ENCODE measurements around the gene ROBO1. TPM values are rescaled to one million over a fixed set of nuclear protein-coding genes. Genes with fewer than 3 reads are reported as not detected.

Gene ROBO1
- total and polyA plus RNA-seq, 2 donors, result 13.3 to 33.9 TPM

DNA sequence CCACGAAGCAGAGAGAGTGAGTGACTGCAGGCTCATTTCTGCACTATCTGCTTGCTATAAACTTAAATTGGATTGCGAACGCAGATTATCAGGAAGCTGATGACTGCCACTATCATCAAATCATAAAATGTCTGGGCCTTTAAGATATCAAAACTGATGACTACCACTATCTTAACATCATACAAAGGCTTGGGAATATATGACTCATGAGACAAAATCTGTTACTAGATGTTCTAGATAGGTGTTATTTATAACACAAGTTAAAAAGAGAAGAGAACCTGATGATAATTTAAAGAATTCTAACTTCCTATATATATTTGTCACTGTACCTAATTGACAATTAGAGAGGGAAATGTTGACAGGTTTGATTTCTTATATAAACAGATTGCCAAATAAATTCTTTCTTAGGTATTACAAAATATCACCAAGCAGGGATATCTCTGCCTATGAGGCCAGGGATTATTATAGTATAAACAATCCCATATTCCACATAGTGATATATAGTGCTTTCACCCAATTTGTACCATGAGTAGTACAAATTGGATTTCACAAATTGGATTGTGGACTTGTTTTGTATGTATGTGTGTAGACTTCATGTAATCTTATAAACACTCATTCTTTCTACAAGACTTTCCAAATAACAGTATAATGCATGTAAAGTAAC is 1157.2 kb downstream of the ROBO1 start:
- Histone ChIP-seq H3K4me1 (ENCODE audit: control insufficient read depth in 2 of 2, insufficient read depth in 2 of 2, low read length in 2 of 2) (no peaks in the 10 kb centered on the region), H3K27ac (ENCODE audit: low read depth in 1 of 2, low read length in 1 of 2) (no peak overlapping the region), H3K27me3 (ENCODE audit: control insufficient read depth in 2 of 2, insufficient read depth in 1 of 2, low read length in 1 of 2) (no peaks in the 10 kb centered on the region), H3K9me3 (ENCODE audit: control insufficient read depth in 2 of 2, insufficient read depth in 1 of 2, low read length in 1 of 2) (no peaks in the 10 kb centered on the region), H3K4me3 (ENCODE audit: low read length in 2 of 2) (no peak overlapping the region), H3K36me3 (ENCODE audit: control insufficient read depth in 2 of 2, insufficient read depth in 2 of 2, low read length in 1 of 2) (no peaks in the 10 kb centered on the region)
- no peak for DNase-seq (ENCODE audit: low read depth in 6 of 9, low spot score in 9 of 9)
- WGBS, result 64% methylated on average over 3 of the region's 3 CpGs

GRCh38 chr3:78606756-78607155 is 1161.0 kb downstream of the ROBO1 start:
- H3K9me3 ChIP-seq (ENCODE audit: control insufficient read depth in 2 of 2, insufficient read depth in 1 of 2, low read length in 1 of 2), result no peaks in the 10 kb centered on the region
- H3K4me3 ChIP-seq (ENCODE audit: low read length in 2 of 2), result no peak overlapping the region
- DNase-seq (ENCODE audit: low read depth in 6 of 9, low spot score in 9 of 9), result no peak
- no peaks in the 10 kb centered on the region for H3K27me3 ChIP-seq (ENCODE audit: control insufficient read depth in 2 of 2, insufficient read depth in 1 of 2, low read length in 1 of 2)
- H3K27ac ChIP-seq (ENCODE audit: low read depth in 1 of 2, low read length in 1 of 2), result no peak overlapping the region
- 95% methylated on average over 7 of the region's 7 CpGs for WGBS
- no peaks in the 10 kb centered on the region for H3K4me1 ChIP-seq (ENCODE audit: control insufficient read depth in 2 of 2, insufficient read depth in 2 of 2, low read length in 2 of 2)
- no peaks in the 10 kb centered on the region for H3K36me3 ChIP-seq (ENCODE audit: control insufficient read depth in 2 of 2, insufficient read depth in 2 of 2, low read length in 1 of 2)

DNA sequence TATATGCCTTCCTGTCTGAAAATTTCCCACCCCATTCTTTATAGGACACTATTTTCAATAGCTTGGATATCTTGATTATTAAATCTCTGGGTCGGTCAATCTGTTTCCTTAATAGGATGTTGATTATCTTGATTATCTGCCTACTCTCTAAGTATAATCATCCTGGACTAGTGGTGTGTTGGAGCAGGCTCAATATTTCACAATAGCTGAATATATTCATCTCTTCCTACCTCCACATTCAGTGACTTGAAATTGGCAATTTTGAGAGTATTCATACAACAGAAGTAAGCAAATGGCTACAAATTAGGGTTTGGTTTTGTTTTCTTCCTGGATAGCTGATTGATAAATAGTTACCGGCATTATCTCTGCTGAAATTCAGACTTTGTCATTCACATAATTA is 1162.6 kb downstream of the ROBO1 start:
- H3K9me3 ChIP-seq (ENCODE audit: control insufficient read depth in 2 of 2, insufficient read depth in 1 of 2, low read length in 1 of 2), result no peaks in the 10 kb centered on the region
- no peaks in the 10 kb centered on the region for H3K27me3 ChIP-seq (ENCODE audit: control insufficient read depth in 2 of 2, insufficient read depth in 1 of 2, low read length in 1 of 2)
- H3K4me3 ChIP-seq (ENCODE audit: low read length in 2 of 2), result no peak overlapping the region
- WGBS, result 97% methylated on average over 2 of the region's 2 CpGs
- H3K4me1 ChIP-seq (ENCODE audit: control insufficient read depth in 2 of 2, insufficient read depth in 2 of 2, low read length in 2 of 2), result no peaks in the 10 kb centered on the region
- H3K36me3 ChIP-seq (ENCODE audit: control insufficient read depth in 2 of 2, insufficient read depth in 2 of 2, low read length in 1 of 2), result no peaks in the 10 kb centered on the region
- no peak for DNase-seq (ENCODE audit: low read depth in 6 of 9, low spot score in 9 of 9)
- no peak overlapping the region for H3K27ac ChIP-seq (ENCODE audit: low read depth in 1 of 2, low read length in 1 of 2)

GRCh38 chr3:78604341-78604740 is 1163.5 kb downstream of the ROBO1 start:
- H3K27ac ChIP-seq (ENCODE audit: low read depth in 1 of 2, low read length in 1 of 2), result no peak overlapping the region
- no peaks in the 10 kb centered on the region for H3K36me3 ChIP-seq (ENCODE audit: control insufficient read depth in 2 of 2, insufficient read depth in 2 of 2, low read length in 1 of 2)
- WGBS, result 97% methylated on average over 3 of the region's 3 CpGs
- no peak for DNase-seq (ENCODE audit: low read depth in 6 of 9, low spot score in 9 of 9)
- H3K9me3 ChIP-seq (ENCODE audit: control insufficient read depth in 2 of 2, insufficient read depth in 1 of 2, low read length in 1 of 2), result no peaks in the 10 kb centered on the region
- H3K27me3 ChIP-seq (ENCODE audit: control insufficient read depth in 2 of 2, insufficient read depth in 1 of 2, low read length in 1 of 2), result no peaks in the 10 kb centered on the region
- H3K4me1 ChIP-seq (ENCODE audit: control insufficient read depth in 2 of 2, insufficient read depth in 2 of 2, low read length in 2 of 2), result no peaks in the 10 kb centered on the region
- H3K4me3 ChIP-seq (ENCODE audit: low read length in 2 of 2), result no peak overlapping the region

DNA sequence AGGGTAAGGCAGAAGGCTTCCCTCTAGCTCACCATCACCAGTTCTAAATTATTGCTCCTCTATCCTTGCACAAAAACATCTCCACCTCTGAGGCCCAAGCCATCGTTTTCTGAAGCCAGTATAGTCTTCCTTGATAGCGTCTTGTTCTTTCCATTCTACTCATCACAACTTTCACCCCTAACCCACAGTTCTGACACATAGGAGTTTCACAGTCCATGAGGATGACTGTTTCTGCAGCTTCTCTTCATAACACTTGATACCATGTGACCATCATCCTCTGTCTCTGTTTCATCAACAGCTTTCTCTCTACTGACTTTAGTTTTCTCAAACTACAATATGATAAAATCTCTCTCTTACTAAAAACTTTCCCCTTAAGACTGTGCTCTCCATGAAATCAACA is 1166.5 kb downstream of the ROBO1 start:
- Histone ChIP-seq H3K27me3 (ENCODE audit: control insufficient read depth in 2 of 2, insufficient read depth in 1 of 2, low read length in 1 of 2) (no peaks in the 10 kb centered on the region), H3K9me3 (ENCODE audit: control insufficient read depth in 2 of 2, insufficient read depth in 1 of 2, low read length in 1 of 2) (no peaks in the 10 kb centered on the region), H3K4me3 (ENCODE audit: low read length in 2 of 2) (no peak overlapping the region), H3K27ac (ENCODE audit: low read depth in 1 of 2, low read length in 1 of 2) (no peak overlapping the region), H3K36me3 (ENCODE audit: control insufficient read depth in 2 of 2, insufficient read depth in 2 of 2, low read length in 1 of 2) (no peaks in the 10 kb centered on the region), H3K4me1 (ENCODE audit: control insufficient read depth in 2 of 2, insufficient read depth in 2 of 2, low read length in 2 of 2) (no peaks in the 10 kb centered on the region)
- WGBS, result 91% methylated on average over 2 of the region's 2 CpGs
- no peak for DNase-seq (ENCODE audit: low read depth in 6 of 9, low spot score in 9 of 9)

GRCh38 chr3:78589778-78590177 is 1178.0 kb downstream of the ROBO1 start:
- Histone ChIP-seq H3K4me3 (ENCODE audit: low read length in 2 of 2) (no peak overlapping the region), H3K27ac (ENCODE audit: low read depth in 1 of 2, low read length in 1 of 2) (no peak overlapping the region), H3K36me3 (ENCODE audit: control insufficient read depth in 2 of 2, insufficient read depth in 2 of 2, low read length in 1 of 2) (no peaks in the 10 kb centered on the region), H3K9me3 (ENCODE audit: control insufficient read depth in 2 of 2, insufficient read depth in 1 of 2, low read length in 1 of 2) (no peaks in the 10 kb centered on the region), H3K4me1 (ENCODE audit: control insufficient read depth in 2 of 2, insufficient read depth in 2 of 2, low read length in 2 of 2) (no peaks in the 10 kb centered on the region), H3K27me3 (ENCODE audit: control insufficient read depth in 2 of 2, insufficient read depth in 1 of 2, low read length in 1 of 2) (no peaks in the 10 kb centered on the region)
- WGBS, result 91% methylated on average over 1 of the region's 1 CpG
- DNase-seq (ENCODE audit: low read depth in 6 of 9, low spot score in 9 of 9), result no peak

DNA sequence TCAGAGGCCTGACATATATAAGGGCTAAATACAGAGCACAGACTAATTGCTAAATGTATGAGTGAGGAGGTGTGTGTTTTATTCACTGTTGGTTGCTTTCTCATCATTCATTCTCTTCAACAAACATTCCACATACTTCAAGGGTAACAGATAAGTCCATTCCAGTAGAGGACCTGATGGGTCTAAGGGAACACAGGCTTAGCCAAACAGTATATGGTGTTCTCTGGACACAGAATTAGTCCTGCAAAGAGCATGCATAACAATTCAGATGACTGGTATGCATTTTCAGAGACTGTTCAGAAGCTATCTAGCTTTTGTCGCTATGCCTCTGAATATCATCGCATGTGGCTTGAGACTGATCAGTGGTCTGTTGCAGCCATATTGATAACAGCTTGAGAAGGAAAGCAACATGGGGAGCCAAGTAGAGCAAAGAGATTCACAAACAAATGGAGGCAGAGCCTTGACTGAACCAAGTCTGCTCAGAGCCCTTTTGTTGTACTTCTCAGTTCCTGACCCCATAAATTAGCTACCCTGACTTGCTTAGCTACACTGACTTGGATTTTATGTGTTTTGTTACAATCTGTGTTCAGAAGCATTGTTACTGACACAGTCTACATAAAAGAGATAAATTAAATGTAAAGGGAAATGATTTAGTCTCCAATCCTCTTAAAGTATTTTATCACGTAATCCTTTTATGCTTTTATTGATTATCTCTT is 1178.7 kb downstream of the ROBO1 start:
- no peaks in the 10 kb centered on the region for H3K27me3 ChIP-seq (ENCODE audit: control insufficient read depth in 2 of 2, insufficient read depth in 1 of 2, low read length in 1 of 2)
- no peaks in the 10 kb centered on the region for H3K4me1 ChIP-seq (ENCODE audit: control insufficient read depth in 2 of 2, insufficient read depth in 2 of 2, low read length in 2 of 2)
- H3K9me3 ChIP-seq (ENCODE audit: control insufficient read depth in 2 of 2, insufficient read depth in 1 of 2, low read length in 1 of 2), result no peaks in the 10 kb centered on the region
- H3K36me3 ChIP-seq (ENCODE audit: control insufficient read depth in 2 of 2, insufficient read depth in 2 of 2, low read length in 1 of 2), result no peaks in the 10 kb centered on the region
- no peak overlapping the region for H3K4me3 ChIP-seq (ENCODE audit: low read length in 2 of 2)
- no peak for DNase-seq (ENCODE audit: low read depth in 6 of 9, low spot score in 9 of 9)
- no peak overlapping the region for H3K27ac ChIP-seq (ENCODE audit: low read depth in 1 of 2, low read length in 1 of 2)
- WGBS, result 95% methylated on average over 3 of the region's 3 CpGs

DNA sequence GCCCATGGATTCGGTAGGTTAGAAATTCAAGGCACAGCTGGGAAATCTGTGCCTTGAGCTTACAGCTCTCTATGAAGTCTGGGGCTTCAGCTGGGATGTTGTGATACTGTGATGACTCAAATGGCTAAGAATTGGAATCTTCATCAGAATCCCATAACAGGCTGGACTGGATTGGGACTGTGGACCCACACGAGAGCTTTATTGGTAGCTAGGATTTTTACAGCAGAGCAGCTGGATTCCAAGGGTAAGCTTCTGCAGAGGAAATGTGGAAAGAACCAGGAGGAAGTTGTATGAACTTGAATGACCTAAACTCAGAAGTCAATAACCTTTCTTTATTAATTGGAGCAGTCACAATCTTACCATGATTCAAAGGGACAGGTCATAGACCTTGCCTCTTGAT is 1187.1 kb downstream of the ROBO1 start:
- no peaks in the 10 kb centered on the region for H3K27me3 ChIP-seq (ENCODE audit: control insufficient read depth in 2 of 2, insufficient read depth in 1 of 2, low read length in 1 of 2)
- WGBS, result 93% methylated on average over 2 of the region's 2 CpGs
- DNase-seq (ENCODE audit: low read depth in 6 of 9, low spot score in 9 of 9), result no peak
- no peaks in the 10 kb centered on the region for H3K36me3 ChIP-seq (ENCODE audit: control insufficient read depth in 2 of 2, insufficient read depth in 2 of 2, low read length in 1 of 2)
- H3K9me3 ChIP-seq (ENCODE audit: control insufficient read depth in 2 of 2, insufficient read depth in 1 of 2, low read length in 1 of 2), result no peaks in the 10 kb centered on the region
- H3K4me3 ChIP-seq (ENCODE audit: low read length in 2 of 2), result no peak overlapping the region
- no peaks in the 10 kb centered on the region for H3K4me1 ChIP-seq (ENCODE audit: control insufficient read depth in 2 of 2, insufficient read depth in 2 of 2, low read length in 2 of 2)
- no peak overlapping the region for H3K27ac ChIP-seq (ENCODE audit: low read depth in 1 of 2, low read length in 1 of 2)

GRCh38 chr3:78571486-78571885 is 1196.3 kb downstream of the ROBO1 start:
- no peak overlapping the region for H3K4me3 ChIP-seq (ENCODE audit: low read length in 2 of 2)

More at GRCh38 chr3:78571486-78571885, 1196.3 kb downstream of the ROBO1 start:
- no peaks in the 10 kb centered on the region for H3K36me3 ChIP-seq (ENCODE audit: control insufficient read depth in 2 of 2, insufficient read depth in 2 of 2, low read length in 1 of 2)
- no peaks in the 10 kb centered on the region for H3K4me1 ChIP-seq (ENCODE audit: control insufficient read depth in 2 of 2, insufficient read depth in 2 of 2, low read length in 2 of 2)
- 77% methylated on average over 1 of the region's 1 CpG for WGBS
- DNase-seq (ENCODE audit: low read depth in 6 of 9, low spot score in 9 of 9), result peak in 1 of 9 donors; percentile 6
- H3K9me3 ChIP-seq (ENCODE audit: control insufficient read depth in 2 of 2, insufficient read depth in 1 of 2, low read length in 1 of 2), result no peaks in the 10 kb centered on the region
- H3K27me3 ChIP-seq (ENCODE audit: control insufficient read depth in 2 of 2, insufficient read depth in 1 of 2, low read length in 1 of 2), result no peaks in the 10 kb centered on the region
- H3K27ac ChIP-seq (ENCODE audit: low read depth in 1 of 2, low read length in 1 of 2), result no peak overlapping the region

All from thymus (tissue), 11 donors.